Trophoblast cell (in vitro differentiated cells and primary cell): ENCODE measurements around the gene TBC1D12.

ENCODE experiments used
- DNase-seq, 2 donors: peaks; one replicate each; pipeline ENCODE4 v3.0.0-alpha.2; 2016
- H2AFZ ChIP-seq: 2 replicates; pipeline ENCODE4 v1.6.1; 2013; ENCODE audit warnings: low read length, moderate library complexity, mild to moderate bottlenecking; ENCODE audit not compliant: insufficient read depth, poor library complexity
- H2AK5ac ChIP-seq: 2 replicates; pipeline ENCODE4 v1.6.1; 2013; ENCODE audit warnings: mild to moderate bottlenecking, low read length
- H2BK120ac ChIP-seq: 2 replicates; pipeline ENCODE4 v1.6.1; 2013; ENCODE audit warnings: low read length, mild to moderate bottlenecking, moderate library complexity; ENCODE audit not compliant: insufficient read depth, poor library complexity
- H2BK12ac ChIP-seq: 2 replicates; pipeline ENCODE4 v1.6.1; 2013; ENCODE audit warnings: mild to moderate bottlenecking, low read length, moderate library complexity
- H2BK5ac ChIP-seq: 2 replicates; pipeline ENCODE4 v1.6.1; 2013; ENCODE audit warnings: low read length, low read depth, moderate library complexity, mild to moderate bottlenecking; ENCODE audit not compliant: poor library complexity
- H3K14ac ChIP-seq: 2 replicates; pipeline ENCODE4 v1.6.1; 2013; ENCODE audit warnings: mild to moderate bottlenecking, low read length
- H3K18ac ChIP-seq: 2 replicates; pipeline ENCODE4 v1.6.1; 2013; ENCODE audit warnings: mild to moderate bottlenecking, low read length
- H3K23ac ChIP-seq: 2 replicates; pipeline ENCODE4 v1.6.1; 2013; ENCODE audit warnings: low read length
- H3K27ac ChIP-seq: 2 replicates; pipeline ENCODE4 v1.5.1; 2013; ENCODE audit warnings: low read depth, mild to moderate bottlenecking, inconsistent platforms, low read length, moderate library complexity
- H3K27me3 ChIP-seq: 2 replicates; pipeline ENCODE4 v1.6.1; 2013; ENCODE audit warnings: inconsistent platforms, mild to moderate bottlenecking, low read length, moderate library complexity; ENCODE audit not compliant: insufficient read depth
- H3K36me3 ChIP-seq, 2 experiments: 1 replicate in 1 of 2; 2 replicates in 1 of 2; pipeline ENCODE4 v1.6.1; 2013; ENCODE audit warnings: low read length in 2 of 2, mild to moderate bottlenecking in 2 of 2, moderate library complexity in 1 of 2; ENCODE audit not compliant: insufficient read depth in 2 of 2, control insufficient read depth in 1 of 2
- H3K4ac ChIP-seq: 2 replicates; pipeline ENCODE4 v1.6.1; 2013; ENCODE audit warnings: low read depth, mild to moderate bottlenecking, low read length, moderate library complexity
- H3K4me1 ChIP-seq, 2 experiments: 1 replicate in 1 of 2; 2 replicates in 1 of 2; pipeline ENCODE4 v1.6.1; 2013; ENCODE audit warnings: low read length in 2 of 2, mild to moderate bottlenecking in 2 of 2, moderate library complexity in 1 of 2; ENCODE audit not compliant: insufficient read depth in 2 of 2, control insufficient read depth in 1 of 2
- H3K4me2 ChIP-seq: 2 replicates; pipeline ENCODE4 v1.6.1; 2013; ENCODE audit warnings: inconsistent platforms, mild to moderate bottlenecking, low read length, moderate library complexity
- H3K4me3 ChIP-seq: 2 replicates; pipeline ENCODE4 v1.5.1; 2013; ENCODE audit warnings: mild to moderate bottlenecking, low read depth, low read length, inconsistent platforms
- H3K79me1 ChIP-seq: one replicate; pipeline ENCODE4 v1.6.1; 2013; ENCODE audit warnings: low read length
- H3K79me2 ChIP-seq: 2 replicates; pipeline ENCODE4 v1.6.1; 2013; ENCODE audit warnings: low read length, mild to moderate bottlenecking; ENCODE audit not compliant: control insufficient read depth, insufficient read depth, poor library complexity
- H3K9ac ChIP-seq: 2 replicates; pipeline ENCODE4 v1.6.1; 2013; ENCODE audit warnings: mild to moderate bottlenecking, low read length
- H3K9me3 ChIP-seq: 2 replicates; pipeline ENCODE4 v1.6.1; 2013; ENCODE audit warnings: low read depth, mild to moderate bottlenecking, control low read depth, inconsistent platforms, low read length; ENCODE audit not compliant: insufficient read depth
- H4K12ac ChIP-seq: 2 replicates; pipeline ENCODE4 v1.6.1; 2013; ENCODE audit warnings: low read depth, mild to moderate bottlenecking, low read length, moderate library complexity
- H4K8ac ChIP-seq: 2 replicates; pipeline ENCODE4 v1.6.1; 2013; ENCODE audit warnings: low read depth, mild to moderate bottlenecking, low read length, moderate library complexity
- H4K91ac ChIP-seq: one replicate; pipeline ENCODE4 v1.6.1; 2013; ENCODE audit warnings: low read depth, mild to moderate bottlenecking, low read length, moderate library complexity
- WGBS: extraction: QIAGEN DNeasy Blood & Tissue Kit; methylation state at CpG from one replicate; pipeline ENCODE4 v1.1.7; 2013; ENCODE audit warnings: missing lambda C conversion rate; ENCODE audit not compliant: insufficient read length, insufficient coverage; ENCODE audit errors: extremely low coverage; 5-methylcytosine and 5-hydroxymethylcytosine counted together

TBC1D12 gene

GRCh38 chr10:94364482-94364881 lies 37.9 kb upstream of the TBC1D12 start:
- no peak overlapping the region for H3K4me3 ChIP-seq
- H3K23ac ChIP-seq, result no peak overlapping the region
- no peak overlapping the region for H3K4me2 ChIP-seq
- H3K27ac ChIP-seq, result no peak overlapping the region
- no peak overlapping the region for H2BK5ac ChIP-seq
- no peak overlapping the region for H3K14ac ChIP-seq
- no peaks in the 10 kb centered on the region for H3K4me1 ChIP-seq
- H3K36me3 ChIP-seq, result no peaks in the 10 kb centered on the region
- H3K9me3 ChIP-seq, result no peaks in the 10 kb centered on the region
- no peak for DNase-seq
- H3K9ac ChIP-seq, result no peak overlapping the region
- no peak overlapping the region for H2AFZ ChIP-seq
- no peak overlapping the region for H3K4ac ChIP-seq
- H4K91ac ChIP-seq, result no peak overlapping the region
- H3K27me3 ChIP-seq, result no peaks in the 10 kb centered on the region
- H4K8ac ChIP-seq, result no peak overlapping the region
- H4K12ac ChIP-seq, result no peak overlapping the region
- H2BK12ac ChIP-seq, result no peak overlapping the region
- H3K79me1 ChIP-seq, result no peaks in the 10 kb centered on the region
- WGBS, result no CpG with 5 or more reads among the region's 1 CpG
- H3K79me2 ChIP-seq, result peaks cover 1% of the 10 kb centered on the region
- no peak overlapping the region for H3K18ac ChIP-seq
- H2AK5ac ChIP-seq, result no peak overlapping the region
- no peak overlapping the region for H2BK120ac ChIP-seq

DNA sequence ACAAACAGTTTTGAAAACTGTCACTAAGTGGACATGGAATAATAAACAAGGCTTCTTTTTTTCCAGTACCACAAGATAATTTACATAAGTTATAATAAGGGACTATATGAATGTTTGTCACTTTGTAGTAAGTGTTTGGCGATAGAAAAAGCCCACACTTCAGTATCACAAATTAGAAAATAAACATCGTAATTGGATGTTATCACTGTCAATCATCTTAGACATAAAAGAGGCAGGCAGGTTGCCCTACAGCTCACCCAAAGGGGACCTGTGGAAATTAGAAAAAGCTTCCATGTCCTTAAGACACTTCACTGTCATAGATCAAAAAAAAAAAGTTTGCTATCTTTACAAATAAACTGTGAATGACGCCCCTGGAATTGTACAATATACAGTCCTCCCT lies 36.0 kb upstream of the TBC1D12 start:
- Histone ChIP-seq H4K8ac (no peak overlapping the region), H3K79me2 (peaks cover 1% of the 10 kb centered on the region), H3K4ac (no peak overlapping the region), H3K18ac (no peak overlapping the region), H4K91ac (no peak overlapping the region), H2BK12ac (no peak overlapping the region), H2AFZ (no peak overlapping the region), H2AK5ac (no peak overlapping the region), H3K36me3 (no peaks in the 10 kb centered on the region), H3K27me3 (no peaks in the 10 kb centered on the region), H2BK120ac (no peak overlapping the region), H3K4me1 (no peaks in the 10 kb centered on the region), H4K12ac (no peak overlapping the region), H3K79me1 (no peaks in the 10 kb centered on the region), H3K27ac (no peak overlapping the region), H3K9me3 (no peaks in the 10 kb centered on the region), H3K4me2 (no peak overlapping the region), H3K14ac (no peak overlapping the region), H3K23ac (no peak overlapping the region), H3K9ac (no peak overlapping the region), H3K4me3 (no peak overlapping the region), H2BK5ac (no peak overlapping the region)
- no peak for DNase-seq
- no CpG with 5 or more reads among the region's 3 CpGs for WGBS

GRCh38 chr10:94370501-94370900 lies 31.8 kb upstream of the TBC1D12 start:
- no peak overlapping the region for H2AFZ ChIP-seq
- H3K9me3 ChIP-seq, result no peaks in the 10 kb centered on the region
- H2BK120ac ChIP-seq, result no peak overlapping the region
- H3K27ac ChIP-seq, result no peak overlapping the region
- no peak overlapping the region for H3K4ac ChIP-seq
- no peak overlapping the region for H4K12ac ChIP-seq
- H3K4me1 ChIP-seq, result no peaks in the 10 kb centered on the region
- no peak overlapping the region for H2BK5ac ChIP-seq
- H2BK12ac ChIP-seq, result no peak overlapping the region
- no peaks in the 10 kb centered on the region for H3K36me3 ChIP-seq
- no peak for DNase-seq
- H2AK5ac ChIP-seq, result no peak overlapping the region
- H3K79me2 ChIP-seq, result no peaks in the 10 kb centered on the region
- no peak overlapping the region for H3K9ac ChIP-seq
- H4K91ac ChIP-seq, result no peak overlapping the region
- H3K18ac ChIP-seq, result no peak overlapping the region
- WGBS, result no CpG with 5 or more reads among the region's 2 CpGs
- H3K4me2 ChIP-seq, result no peak overlapping the region
- no peak overlapping the region for H3K4me3 ChIP-seq
- no peaks in the 10 kb centered on the region for H3K27me3 ChIP-seq
- H3K79me1 ChIP-seq, result no peaks in the 10 kb centered on the region
- H4K8ac ChIP-seq, result no peak overlapping the region
- no peak overlapping the region for H3K14ac ChIP-seq
- H3K23ac ChIP-seq, result no peak overlapping the region

GRCh38 chr10:94375374-94375773 lies 27.0 kb upstream of the TBC1D12 start:
- Histone ChIP-seq H2AFZ (no peak overlapping the region), H3K23ac (no peak overlapping the region), H3K36me3 (no peaks in the 10 kb centered on the region), H2AK5ac (no peak overlapping the region), H3K4me1 (peaks cover 0 to 1% of the 10 kb centered on the region in 2 experiments), H3K18ac (no peak overlapping the region), H3K4me2 (no peak overlapping the region), H3K27ac (no peak overlapping the region), H4K12ac (no peak overlapping the region), H3K14ac (no peak overlapping the region), H3K79me2 (no peaks in the 10 kb centered on the region), H3K79me1 (no peaks in the 10 kb centered on the region), H2BK12ac (no peak overlapping the region), H3K9me3 (no peaks in the 10 kb centered on the region), H3K4me3 (no peak overlapping the region), H3K9ac (no peak overlapping the region), H3K4ac (no peak overlapping the region), H4K91ac (no peak overlapping the region), H3K27me3 (no peaks in the 10 kb centered on the region), H4K8ac (no peak overlapping the region), H2BK120ac (no peak overlapping the region), H2BK5ac (no peak overlapping the region)
- DNase-seq, result no peak
- WGBS, result no CpG with 5 or more reads among the region's 1 CpG
